CMK (cell line): ENCODE measurements around the gene NPIPA1.
"Not testable (repeated sequence)": the region's sequence is repeated elsewhere in the genome, so short reads cannot be mapped to it uniquely, and the experiment has no call there.

Experiments
- DNase-seq: peaks from one replicate; pipeline ENCODE4 v3.0.0-alpha.2; 2010; ENCODE audit warnings: low read depth

The NPIPA1 gene

GRCh38 chr16:14930246-14930645, 7.0 kb upstream of the NPIPA1 start:
- not testable (repeated sequence) for DNase-seq

- not testable (repeated sequence) for DNase-seq
Measured at GRCh38 chr16:14930971-14931370, 6.3 kb upstream of the NPIPA1 start.

GRCh38 chr16:14932581-14933375, 4.5 kb upstream of the NPIPA1 start:
- DNase-seq = not testable (repeated sequence)

GRCh38 chr16:14937994-14938393, 751 bp downstream of the NPIPA1 start:
- not testable (repeated sequence) for DNase-seq

GRCh38 chr16:14942686-14943085, 5.4 kb downstream of the NPIPA1 start:
- not testable (repeated sequence) for DNase-seq

- no peak for DNase-seq
Measured at GRCh38 chr16:14955546-14956231, 18.4 kb downstream of the NPIPA1 start.

- DNase-seq = no peak
Measured at GRCh38 chr16:14957576-14958322, 20.5 kb downstream of the NPIPA1 start.

GRCh38 chr16:14958323-14958600, 21.0 kb downstream of the NPIPA1 start:
- no peak for DNase-seq

GRCh38 chr16:14958970-14959369, 21.7 kb downstream of the NPIPA1 start:
- DNase-seq = no peak

- DNase-seq = no peak
Measured at GRCh38 chr16:14961405-14962186, 24.4 kb downstream of the NPIPA1 start.

GRCh38 chr16:14963281-14964173, 26.3 kb downstream of the NPIPA1 start:
- no peak for DNase-seq

- no peak for DNase-seq
Measured at GRCh38 chr16:14965328-14965727, 28.1 kb downstream of the NPIPA1 start.

- DNase-seq = not testable (repeated sequence)
Measured at GRCh38 chr16:14969795-14970194, 32.6 kb downstream of the NPIPA1 start.

GRCh38 chr16:14971621-14972228, 34.5 kb downstream of the NPIPA1 start:
- not testable (repeated sequence) for DNase-seq

- DNase-seq = not testable (repeated sequence)
Measured at GRCh38 chr16:14973785-14974322, 36.6 kb downstream of the NPIPA1 start.

GRCh38 chr16:14974331-14974655, 37.0 kb downstream of the NPIPA1 start:
- peak; percentile 31 for DNase-seq

- peak; percentile 65 for DNase-seq
Measured at GRCh38 chr16:14974656-14975417, 37.6 kb downstream of the NPIPA1 start, which contains the start of gene PDXDC1. TSS of gene PDXDC1 (plus strand) at chr16:14975026. CDS start at chr16:14975200, 174 bp downstream.

- DNase-seq = not testable (repeated sequence)
Measured at GRCh38 chr16:14975418-14976194, 38.4 kb downstream of the NPIPA1 start.
